Activated CD4-positive, alpha-beta T cell treated with anti-CD3 and anti-CD28 coated beads, Interleukin-2, amount 10 ng/mL, durations not matched to agents 7 days and 5 days (primary cell): ENCODE measurements around the gene PIM1. TPM values are rescaled to one million over a fixed set of nuclear protein-coding genes. Genes with fewer than 3 reads are reported as not detected.

Source experiments
- total RNA-seq, 2 experiments: library from RNA; stranded (reverse); gene quantifications; one replicate each; pipeline ENCODE4 v1.2.3, GENCODE V29; 2021

PIM1 gene
- total RNA-seq, 2 experiments from 2014 or later = 393 to 412 TPM

Other genes starting within 250 kb of the PIM1 start
- 10 to 100 TPM; 13.5 to 15.1 TPM for gene PI16, start 215.4 kb upstream of the PIM1 start, total RNA-seq
- gene MTCH1, start 184.0 kb upstream of the PIM1 start, total RNA-seq = 100 to 1,000 TPM in 1 of 2 experiments, 10 to 100 TPM in 1; 94.7 to 107 TPM
- 1 to 10 TPM; 1.5 to 2.1 TPM for gene FGD2, start 164.5 kb upstream of the PIM1 start, total RNA-seq
- 10 to 100 TPM; 15.3 to 16.6 TPM for gene TBC1D22B, start 87.6 kb downstream of the PIM1 start, total RNA-seq
- 1 to 10 TPM in 1 of 2 experiments, under 1 TPM in 1; 0.92 to 1.3 TPM for gene TMEM217, start 88.0 kb downstream of the PIM1 start, total RNA-seq
- gene RNF8, start 183.8 kb downstream of the PIM1 start, total RNA-seq = 10 to 100 TPM; 23.1 to 25.2 TPM